HepG2 (cell line): ENCODE results near the gene NME4. TPM values are rescaled to one million over a fixed set of nuclear protein-coding genes. Genes with fewer than 3 reads are reported as not detected.

ENCODE experiments used
- ARNT ChIP-seq: fragments of 450-650 bp; IDR thresholded peaks from 2 replicates; pipeline ENCODE4 v1.6.1; 2017
- DNMT1 ChIP-seq: sonication (generic); formaldehyde crosslinking; IDR thresholded peaks from 2 replicates; pipeline ENCODE4 v1.5.1; 2020; ENCODE audit warnings: mild to moderate bottlenecking, missing genetic modification reagents
- GATA4 ChIP-seq: sonication (generic); IDR thresholded peaks from 2 replicates; pipeline ENCODE4 v1.6.1; 2016; ENCODE audit warnings: antibody characterized with exemption, low read depth, borderline replicate concordance
- IKZF5 ChIP-seq: IDR thresholded peaks from 2 replicates; pipeline ENCODE4 v1.6.1; 2018; ENCODE audit warnings: missing genetic modification reagents, mild to moderate bottlenecking, missing compliant biosample characterization
- MEIS1 ChIP-seq: sonication (generic); formaldehyde crosslinking; IDR thresholded peaks from 2 replicates; pipeline ENCODE4 v1.9.0; 2021; ENCODE audit warnings: mild to moderate bottlenecking, missing genetic modification reagents, moderate library complexity, borderline replicate concordance
- NCOA1 ChIP-seq: sonication (generic); formaldehyde crosslinking; IDR thresholded peaks from 2 replicates; pipeline ENCODE4 v1.9.0; 2021; ENCODE audit warnings: missing genetic modification reagents
- NFYB ChIP-seq: sonication (generic); formaldehyde crosslinking; IDR thresholded peaks from 2 replicates; pipeline ENCODE4 v1.4.0; 2020; ENCODE audit warnings: missing genetic modification reagents
- RAD51 ChIP-seq: fragments of 450-650 bp; IDR thresholded peaks from 2 replicates; pipeline ENCODE4 v1.6.1; 2016; ENCODE audit warnings: borderline replicate concordance
- RORA ChIP-seq: sonication (generic); formaldehyde crosslinking; IDR thresholded peaks from 2 replicates; pipeline ENCODE4 v1.5.0; 2020; ENCODE audit warnings: mild to moderate bottlenecking, missing genetic modification reagents, moderate library complexity
- TMF1 ChIP-seq: sonication (generic); formaldehyde crosslinking; IDR thresholded peaks from 2 replicates; pipeline ENCODE4 v1.8.1; 2022; ENCODE audit warnings: low read depth, missing genetic modification reagents
- ZFP37 ChIP-seq: sonication (generic); formaldehyde crosslinking; IDR thresholded peaks from 2 replicates; pipeline ENCODE4 v1.4.0; 2020; ENCODE audit warnings: missing genetic modification reagents, borderline replicate concordance
- ZNF777 ChIP-seq: sonication (generic); formaldehyde crosslinking; IDR thresholded peaks from 2 replicates; pipeline ENCODE4 v1.4.0; 2020; ENCODE audit warnings: missing genetic modification reagents
- ZNF816 ChIP-seq: sonication (generic); formaldehyde crosslinking; IDR thresholded peaks from 2 replicates; pipeline ENCODE4 v1.8.0; 2022; ENCODE audit warnings: missing genetic modification reagents, mild to moderate bottlenecking, borderline replicate concordance
- polyA plus RNA-seq, 8 experiments: library from polyadenylated mRNA; depleted of rRNA in 3 of 8; stranded (reverse) in 7 of 8; unstranded in 1 of 8; fragments of >200 nt; fragmentation: Illumina TruSeq in 4 of 8; extraction: Trizol in 4 of 8; gene quantifications; 2 replicates each; pipeline versions ENCODE4 v1.2.1 to v1.2.3, GENCODE V29; 2011 to 2016; ENCODE audit warnings: low read depth in 4 of 8, missing spikeins in 1 of 8, mixed read lengths in 1 of 8; ENCODE audit not compliant: insufficient read depth in 1 of 8
- total RNA-seq, 5 experiments: library from RNA; depleted of rRNA; stranded (reverse); fragments of >200 nt; fragmentation: Illumina TruSeq; extraction: Trizol; gene quantifications; 2 replicates each; pipeline ENCODE4 v1.2.3, GENCODE V29; 2016; ENCODE audit warnings: low read depth in 1 of 5
- TF ChIP-seq, protein P1 (sequence below): sonication (generic); formaldehyde crosslinking; IDR thresholded peaks from 2 replicates; pipeline ENCODE4 v1.8.0; 2022; ENCODE audit warnings: missing genetic modification reagents, mild to moderate bottlenecking, moderate library complexity, borderline replicate concordance
- TF ChIP-seq, protein P2 (sequence below): sonication (generic); formaldehyde crosslinking; IDR thresholded peaks from 2 replicates; pipeline ENCODE4 v1.4.0; 2020; ENCODE audit warnings: low read depth, mild to moderate bottlenecking, missing genetic modification reagents
- TF ChIP-seq, protein P3 (sequence below): sonication (generic); formaldehyde crosslinking; IDR thresholded peaks from 2 replicates; pipeline ENCODE4 v1.5.0; 2020; ENCODE audit warnings: mild to moderate bottlenecking, missing genetic modification reagents, borderline replicate concordance

NME4 gene
- total and polyA plus RNA-seq, 2 of the 13 experiments (the other 11 are each of a cell fraction or from before 2014, with no cell fraction given) = 121 to 263 TPM

- no peak for TF ChIP-seq IKZF5 (CRISPR knock-in tag)
- TF ChIP-seq ZNF777 (CRISPR knock-in tag) = no peak
- TF ChIP-seq NCOA1 (CRISPR knock-in tag) = no peak
- TF ChIP-seq, protein P1, sequence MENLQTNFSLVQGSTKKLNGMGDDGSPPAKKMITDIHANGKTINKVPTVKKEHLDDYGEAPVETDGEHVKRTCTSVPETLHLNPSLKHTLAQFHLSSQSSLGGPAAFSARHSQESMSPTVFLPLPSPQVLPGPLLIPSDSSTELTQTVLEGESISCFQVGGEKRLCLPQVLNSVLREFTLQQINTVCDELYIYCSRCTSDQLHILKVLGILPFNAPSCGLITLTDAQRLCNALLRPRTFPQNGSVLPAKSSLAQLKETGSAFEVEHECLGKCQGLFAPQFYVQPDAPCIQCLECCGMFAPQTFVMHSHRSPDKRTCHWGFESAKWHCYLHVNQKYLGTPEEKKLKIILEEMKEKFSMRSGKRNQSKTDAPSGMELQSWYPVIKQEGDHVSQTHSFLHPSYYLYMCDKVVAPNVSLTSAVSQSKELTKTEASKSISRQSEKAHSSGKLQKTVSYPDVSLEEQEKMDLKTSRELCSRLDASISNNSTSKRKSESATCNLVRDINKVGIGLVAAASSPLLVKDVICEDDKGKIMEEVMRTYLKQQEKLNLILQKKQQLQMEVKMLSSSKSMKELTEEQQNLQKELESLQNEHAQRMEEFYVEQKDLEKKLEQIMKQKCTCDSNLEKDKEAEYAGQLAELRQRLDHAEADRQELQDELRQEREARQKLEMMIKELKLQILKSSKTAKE = no peak
- TF ChIP-seq RAD51 = no peak
- TF ChIP-seq DNMT1 = peak; percentile 30; the same call in 1 of the 2 replicates
- TF ChIP-seq GATA4 = peak; percentile 41; the same call in 1 of the 2 replicates
- TF ChIP-seq, protein P2, sequence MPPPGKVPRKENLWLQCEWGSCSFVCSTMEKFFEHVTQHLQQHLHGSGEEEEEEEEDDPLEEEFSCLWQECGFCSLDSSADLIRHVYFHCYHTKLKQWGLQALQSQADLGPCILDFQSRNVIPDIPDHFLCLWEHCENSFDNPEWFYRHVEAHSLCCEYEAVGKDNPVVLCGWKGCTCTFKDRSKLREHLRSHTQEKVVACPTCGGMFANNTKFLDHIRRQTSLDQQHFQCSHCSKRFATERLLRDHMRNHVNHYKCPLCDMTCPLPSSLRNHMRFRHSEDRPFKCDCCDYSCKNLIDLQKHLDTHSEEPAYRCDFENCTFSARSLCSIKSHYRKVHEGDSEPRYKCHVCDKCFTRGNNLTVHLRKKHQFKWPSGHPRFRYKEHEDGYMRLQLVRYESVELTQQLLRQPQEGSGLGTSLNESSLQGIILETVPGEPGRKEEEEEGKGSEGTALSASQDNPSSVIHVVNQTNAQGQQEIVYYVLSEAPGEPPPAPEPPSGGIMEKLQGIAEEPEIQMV = no peak
- TF ChIP-seq ZFP37 (CRISPR knock-in tag) = 0 out of 2 replicates have a peak, but pooled peaks have one; percentile 66
- TF ChIP-seq TMF1 (CRISPR knock-in tag) = no peak
- TF ChIP-seq, protein P3, sequence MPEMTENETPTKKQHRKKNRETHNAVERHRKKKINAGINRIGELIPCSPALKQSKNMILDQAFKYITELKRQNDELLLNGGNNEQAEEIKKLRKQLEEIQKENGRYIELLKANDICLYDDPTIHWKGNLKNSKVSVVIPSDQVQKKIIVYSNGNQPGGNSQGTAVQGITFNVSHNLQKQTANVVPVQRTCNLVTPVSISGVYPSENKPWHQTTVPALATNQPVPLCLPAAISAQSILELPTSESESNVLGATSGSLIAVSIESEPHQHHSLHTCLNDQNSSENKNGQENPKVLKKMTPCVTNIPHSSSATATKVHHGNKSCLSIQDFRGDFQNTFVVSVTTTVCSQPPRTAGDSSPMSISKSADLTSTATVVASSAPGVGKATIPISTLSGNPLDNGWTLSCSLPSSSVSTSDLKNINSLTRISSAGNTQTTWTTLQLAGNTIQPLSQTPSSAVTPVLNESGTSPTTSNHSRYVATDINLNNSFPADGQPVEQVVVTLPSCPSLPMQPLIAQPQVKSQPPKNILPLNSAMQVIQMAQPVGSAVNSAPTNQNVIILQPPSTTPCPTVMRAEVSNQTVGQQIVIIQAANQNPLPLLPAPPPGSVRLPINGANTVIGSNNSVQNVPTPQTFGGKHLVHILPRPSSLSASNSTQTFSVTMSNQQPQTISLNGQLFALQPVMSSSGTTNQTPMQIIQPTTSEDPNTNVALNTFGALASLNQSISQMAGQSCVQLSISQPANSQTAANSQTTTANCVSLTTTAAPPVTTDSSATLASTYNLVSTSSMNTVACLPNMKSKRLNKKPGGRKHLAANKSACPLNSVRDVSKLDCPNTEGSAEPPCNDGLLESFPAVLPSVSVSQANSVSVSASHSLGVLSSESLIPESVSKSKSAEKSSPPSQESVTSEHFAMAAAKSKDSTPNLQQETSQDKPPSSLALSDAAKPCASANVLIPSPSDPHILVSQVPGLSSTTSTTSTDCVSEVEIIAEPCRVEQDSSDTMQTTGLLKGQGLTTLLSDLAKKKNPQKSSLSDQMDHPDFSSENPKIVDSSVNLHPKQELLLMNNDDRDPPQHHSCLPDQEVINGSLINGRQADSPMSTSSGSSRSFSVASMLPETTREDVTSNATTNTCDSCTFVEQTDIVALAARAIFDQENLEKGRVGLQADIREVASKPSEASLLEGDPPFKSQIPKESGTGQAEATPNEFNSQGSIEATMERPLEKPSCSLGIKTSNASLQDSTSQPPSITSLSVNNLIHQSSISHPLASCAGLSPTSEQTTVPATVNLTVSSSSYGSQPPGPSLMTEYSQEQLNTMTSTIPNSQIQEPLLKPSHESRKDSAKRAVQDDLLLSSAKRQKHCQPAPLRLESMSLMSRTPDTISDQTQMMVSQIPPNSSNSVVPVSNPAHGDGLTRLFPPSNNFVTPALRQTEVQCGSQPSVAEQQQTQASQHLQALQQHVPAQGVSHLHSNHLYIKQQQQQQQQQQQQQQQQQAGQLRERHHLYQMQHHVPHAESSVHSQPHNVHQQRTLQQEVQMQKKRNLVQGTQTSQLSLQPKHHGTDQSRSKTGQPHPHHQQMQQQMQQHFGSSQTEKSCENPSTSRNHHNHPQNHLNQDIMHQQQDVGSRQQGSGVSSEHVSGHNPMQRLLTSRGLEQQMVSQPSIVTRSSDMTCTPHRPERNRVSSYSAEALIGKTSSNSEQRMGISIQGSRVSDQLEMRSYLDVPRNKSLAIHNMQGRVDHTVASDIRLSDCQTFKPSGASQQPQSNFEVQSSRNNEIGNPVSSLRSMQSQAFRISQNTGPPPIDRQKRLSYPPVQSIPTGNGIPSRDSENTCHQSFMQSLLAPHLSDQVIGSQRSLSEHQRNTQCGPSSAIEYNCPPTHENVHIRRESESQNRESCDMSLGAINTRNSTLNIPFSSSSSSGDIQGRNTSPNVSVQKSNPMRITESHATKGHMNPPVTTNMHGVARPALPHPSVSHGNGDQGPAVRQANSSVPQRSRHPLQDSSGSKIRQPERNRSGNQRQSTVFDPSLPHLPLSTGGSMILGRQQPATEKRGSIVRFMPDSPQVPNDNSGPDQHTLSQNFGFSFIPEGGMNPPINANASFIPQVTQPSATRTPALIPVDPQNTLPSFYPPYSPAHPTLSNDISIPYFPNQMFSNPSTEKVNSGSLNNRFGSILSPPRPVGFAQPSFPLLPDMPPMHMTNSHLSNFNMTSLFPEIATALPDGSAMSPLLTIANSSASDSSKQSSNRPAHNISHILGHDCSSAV = no peak
- TF ChIP-seq MEIS1 = 0 out of 2 replicates have a peak, but pooled peaks have one; percentile 24
- no peak for TF ChIP-seq ARNT
- TF ChIP-seq NFYB (CRISPR knock-in tag) = 0 out of 2 replicates have a peak, but pooled peaks have one; percentile 25
- TF ChIP-seq RORA (CRISPR knock-in tag) = no peak
- TF ChIP-seq ZNF816 (CRISPR knock-in tag) = no peak
These were observed 44.2 kb upstream of the NME4 start, which contains the start of gene AXIN1 (continued) for GRCh38 chr16:352547-353403.
